ENCODE measurements around the gene ATRN.

Gene ATRN

DNA sequence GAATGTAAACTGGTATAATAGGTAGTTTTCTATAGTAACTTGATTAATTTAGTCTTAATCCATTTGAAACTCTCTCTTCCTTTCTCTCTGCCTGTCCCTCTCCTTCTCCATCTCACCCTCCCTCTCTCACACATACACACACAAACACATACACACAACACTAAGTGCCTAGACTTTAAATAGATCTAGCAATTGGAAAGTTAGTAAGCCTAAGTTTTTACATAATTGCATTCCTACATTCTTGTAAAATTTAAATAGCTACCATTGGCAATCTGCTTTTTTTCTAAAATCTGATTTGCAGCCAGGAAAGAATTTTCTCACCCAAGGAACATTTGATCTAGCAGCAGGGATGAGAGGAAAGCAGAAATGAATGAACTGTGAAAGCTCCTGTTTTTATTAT lies 176.7 kb downstream of the ATRN start:
- DNase-seq (ENCODE audit: low spot score), result no peak
- TF ChIP-seq, protein P1, sequence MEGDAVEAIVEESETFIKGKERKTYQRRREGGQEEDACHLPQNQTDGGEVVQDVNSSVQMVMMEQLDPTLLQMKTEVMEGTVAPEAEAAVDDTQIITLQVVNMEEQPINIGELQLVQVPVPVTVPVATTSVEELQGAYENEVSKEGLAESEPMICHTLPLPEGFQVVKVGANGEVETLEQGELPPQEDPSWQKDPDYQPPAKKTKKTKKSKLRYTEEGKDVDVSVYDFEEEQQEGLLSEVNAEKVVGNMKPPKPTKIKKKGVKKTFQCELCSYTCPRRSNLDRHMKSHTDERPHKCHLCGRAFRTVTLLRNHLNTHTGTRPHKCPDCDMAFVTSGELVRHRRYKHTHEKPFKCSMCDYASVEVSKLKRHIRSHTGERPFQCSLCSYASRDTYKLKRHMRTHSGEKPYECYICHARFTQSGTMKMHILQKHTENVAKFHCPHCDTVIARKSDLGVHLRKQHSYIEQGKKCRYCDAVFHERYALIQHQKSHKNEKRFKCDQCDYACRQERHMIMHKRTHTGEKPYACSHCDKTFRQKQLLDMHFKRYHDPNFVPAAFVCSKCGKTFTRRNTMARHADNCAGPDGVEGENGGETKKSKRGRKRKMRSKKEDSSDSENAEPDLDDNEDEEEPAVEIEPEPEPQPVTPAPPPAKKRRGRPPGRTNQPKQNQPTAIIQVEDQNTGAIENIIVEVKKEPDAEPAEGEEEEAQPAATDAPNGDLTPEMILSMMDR (IDR thresholded peaks at IDR 0.05; ENCODE audit: extremely low read depth, insufficient read depth, missing control alignments), result no peak
- in situ Hi-C loops (cut with MboI; ENCODE audit: low pct_unique_long_range_greater_than_20kb, low sequenced_read_pairs, unreplicated experiment), result no loop called here

DNA sequence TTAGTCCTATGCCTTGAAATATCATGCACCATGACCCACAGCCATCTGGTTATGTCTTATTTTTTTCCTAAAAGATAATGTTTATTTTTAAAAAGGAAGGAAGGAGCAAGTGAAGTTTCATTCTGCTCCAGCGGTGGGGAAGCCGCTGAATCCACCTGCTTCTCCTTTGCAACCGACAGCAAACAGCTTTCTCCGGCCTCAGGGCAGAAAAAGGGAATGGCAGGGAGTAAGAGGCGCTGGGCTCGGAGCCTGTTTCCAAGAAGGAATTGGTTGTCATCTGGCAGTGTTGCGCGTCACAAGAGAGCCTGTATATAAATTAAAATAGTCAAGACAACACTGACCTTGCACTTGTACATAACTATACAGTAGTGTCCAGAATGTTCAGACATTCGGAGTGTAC lies 178.1 kb downstream of the ATRN start:
- in situ Hi-C loops (cut with MboI; ENCODE audit: low pct_unique_long_range_greater_than_20kb, low sequenced_read_pairs, unreplicated experiment), result no loop called here
- DNase-seq (ENCODE audit: low spot score), result no peak
- TF ChIP-seq, protein P1 (IDR thresholded peaks at IDR 0.05; ENCODE audit: extremely low read depth, insufficient read depth, missing control alignments), result no peak

DNA sequence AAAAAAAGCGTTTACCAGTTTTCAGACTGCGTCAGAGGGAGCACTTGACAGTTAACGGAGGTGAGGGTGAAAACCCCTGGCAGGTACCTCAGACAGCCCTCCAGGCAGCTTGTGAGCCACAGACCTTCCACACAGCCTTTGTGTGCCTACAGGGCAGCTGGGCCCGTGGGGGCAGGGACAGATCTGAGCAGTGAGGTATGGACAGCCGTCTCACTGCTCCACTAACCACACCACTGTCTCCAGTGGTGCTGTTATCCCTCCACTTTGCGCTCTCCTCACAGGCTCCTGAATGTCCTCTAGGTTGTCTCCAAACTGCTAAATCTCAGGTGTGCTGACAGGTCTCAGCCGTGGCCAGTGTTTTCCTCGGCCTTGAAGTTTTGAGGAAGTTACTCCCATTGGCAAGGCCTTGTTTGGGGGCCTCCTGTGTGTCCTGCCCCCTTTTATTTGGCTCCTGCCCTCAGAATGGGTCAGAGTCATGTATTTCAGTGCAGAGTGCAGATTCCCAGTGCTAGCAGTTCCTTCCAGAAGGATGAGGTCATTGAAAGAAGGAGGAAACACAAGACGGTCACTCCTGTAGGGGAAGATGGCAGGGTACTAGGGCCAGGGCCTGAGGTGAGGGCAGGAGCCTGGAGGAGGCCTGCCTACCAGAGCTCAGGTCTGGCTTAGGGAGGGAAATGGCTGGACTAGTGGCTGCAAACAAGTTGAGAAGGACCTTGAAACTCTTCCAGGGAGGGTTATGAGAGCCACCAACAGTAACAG lies 180.6 kb downstream of the ATRN start:
- in situ Hi-C loops (cut with MboI; ENCODE audit: low pct_unique_long_range_greater_than_20kb, low sequenced_read_pairs, unreplicated experiment), result no loop called here

DNA sequence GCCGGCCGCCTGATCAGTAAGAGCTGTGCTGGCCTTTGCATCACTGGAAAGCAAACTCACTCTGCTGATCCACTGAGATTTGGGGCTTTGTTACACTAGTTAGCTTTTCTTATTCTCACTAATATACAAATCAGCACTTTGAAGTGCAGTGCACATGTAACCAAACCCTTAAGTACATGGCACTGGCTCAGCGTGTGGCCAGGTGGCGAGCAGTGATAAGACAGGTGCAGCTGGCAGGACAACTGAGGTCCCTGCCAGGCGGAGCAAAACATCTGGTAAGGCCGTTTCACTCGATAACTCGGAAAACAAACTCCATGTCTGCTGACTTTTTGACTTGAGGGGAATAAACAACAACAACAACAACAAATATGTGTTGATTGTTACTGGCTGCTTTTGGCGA lies 181.4 kb downstream of the ATRN start:
- in situ Hi-C loops (cut with MboI; ENCODE audit: low pct_unique_long_range_greater_than_20kb, low sequenced_read_pairs, unreplicated experiment), result no loop called here
- DNase-seq (ENCODE audit: low spot score), result no peak
- TF ChIP-seq, protein P1 (IDR thresholded peaks at IDR 0.05; ENCODE audit: extremely low read depth, insufficient read depth, missing control alignments), result no peak

More for the DNA sequence above, 180.6 kb downstream of the ATRN start:
- TF ChIP-seq, protein P1 (IDR thresholded peaks at IDR 0.05; ENCODE audit: extremely low read depth, insufficient read depth, missing control alignments), result no peak
- DNase-seq (ENCODE audit: low spot score), result no peak

DNA sequence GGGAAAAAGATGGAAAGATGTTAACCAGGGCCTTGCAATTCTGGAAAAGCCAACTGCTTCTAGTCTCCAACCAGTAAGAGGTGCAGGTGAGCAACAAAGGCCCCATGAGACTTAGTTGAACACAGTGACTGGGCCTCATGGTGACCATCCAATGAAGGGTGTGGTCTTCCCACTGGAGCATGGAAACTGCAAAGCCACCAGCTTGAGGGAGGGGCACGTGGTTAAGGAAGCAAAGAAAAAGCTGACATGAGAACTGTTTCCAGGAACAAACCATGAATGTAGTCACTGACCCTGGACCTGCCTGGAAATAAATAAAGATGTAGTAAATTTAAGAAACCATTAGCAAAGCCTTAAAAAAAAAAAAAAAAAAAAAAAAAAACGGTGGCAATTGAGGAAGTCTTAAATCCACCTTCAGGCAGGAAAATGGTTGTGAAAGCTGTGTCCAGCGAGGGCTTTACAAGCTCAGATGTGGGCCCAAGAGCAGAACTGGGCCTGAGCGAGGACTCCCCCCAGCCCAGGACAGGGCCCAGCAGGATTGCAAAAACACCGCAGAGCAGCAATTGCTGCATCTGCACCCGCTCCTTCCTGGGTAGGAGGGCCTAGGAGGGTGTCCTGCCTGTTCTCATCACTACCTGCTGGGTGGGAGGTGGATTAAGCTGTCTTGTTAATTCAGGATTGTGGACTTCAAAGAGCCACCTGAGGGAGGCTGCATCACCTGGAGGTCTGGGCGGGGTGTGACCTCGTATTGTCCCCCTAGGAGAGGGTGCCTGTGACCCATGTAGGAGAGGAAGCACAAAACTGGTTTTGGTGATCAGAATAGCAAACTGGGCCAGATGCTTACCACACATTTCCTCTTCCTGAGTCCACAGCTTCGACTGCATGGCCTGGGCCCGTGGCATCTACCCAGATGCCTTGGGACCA lies 182.1 kb downstream of the ATRN start:
- TF ChIP-seq, protein P1 (IDR thresholded peaks at IDR 0.05; ENCODE audit: extremely low read depth, insufficient read depth, missing control alignments), result no peak
- in situ Hi-C loops (cut with MboI; ENCODE audit: low pct_unique_long_range_greater_than_20kb, low sequenced_read_pairs, unreplicated experiment), result no loop called here
- no peak for DNase-seq (ENCODE audit: low spot score)

DNA sequence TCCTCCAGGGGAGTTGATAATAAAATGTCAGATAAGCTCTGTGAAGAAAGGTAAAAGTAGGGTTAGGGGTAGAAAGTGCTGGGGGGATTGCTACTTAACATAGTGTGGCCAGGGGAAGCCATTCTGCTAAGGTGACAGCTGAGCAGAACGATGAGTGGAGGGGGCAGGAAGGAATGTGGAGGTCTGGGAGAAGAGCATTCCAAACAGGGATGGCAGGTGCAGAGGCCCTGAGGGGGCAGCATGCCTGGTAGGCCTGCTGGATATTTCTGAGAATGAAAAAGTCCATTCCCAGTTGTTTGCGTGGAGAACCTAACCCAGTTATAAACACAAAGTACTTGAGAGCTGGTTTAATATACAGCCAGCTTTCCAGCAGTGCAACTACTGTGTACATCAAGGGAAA lies 183.1 kb downstream of the ATRN start:
- TF ChIP-seq, protein P1 (IDR thresholded peaks at IDR 0.05; ENCODE audit: extremely low read depth, insufficient read depth, missing control alignments), result no peak
- DNase-seq (ENCODE audit: low spot score), result no peak
- in situ Hi-C loops (cut with MboI; ENCODE audit: low pct_unique_long_range_greater_than_20kb, low sequenced_read_pairs, unreplicated experiment), result no loop called here

Data from GM13977 (cell line).